NCI-H2029 treated with DMSO at 0.1 percent for 48 hours (cell line): ENCODE data around the gene CLUH.
"Not testable (repeated sequence)": the region's sequence is repeated elsewhere in the genome, so short reads cannot be mapped to it uniquely, and the experiment has no call there.

Source experiments
- DNase-seq: peaks from one replicate; lab custom pipeline; 2025; lab: John Stamatoyannopoulos, UW

The CLUH gene

DNA sequence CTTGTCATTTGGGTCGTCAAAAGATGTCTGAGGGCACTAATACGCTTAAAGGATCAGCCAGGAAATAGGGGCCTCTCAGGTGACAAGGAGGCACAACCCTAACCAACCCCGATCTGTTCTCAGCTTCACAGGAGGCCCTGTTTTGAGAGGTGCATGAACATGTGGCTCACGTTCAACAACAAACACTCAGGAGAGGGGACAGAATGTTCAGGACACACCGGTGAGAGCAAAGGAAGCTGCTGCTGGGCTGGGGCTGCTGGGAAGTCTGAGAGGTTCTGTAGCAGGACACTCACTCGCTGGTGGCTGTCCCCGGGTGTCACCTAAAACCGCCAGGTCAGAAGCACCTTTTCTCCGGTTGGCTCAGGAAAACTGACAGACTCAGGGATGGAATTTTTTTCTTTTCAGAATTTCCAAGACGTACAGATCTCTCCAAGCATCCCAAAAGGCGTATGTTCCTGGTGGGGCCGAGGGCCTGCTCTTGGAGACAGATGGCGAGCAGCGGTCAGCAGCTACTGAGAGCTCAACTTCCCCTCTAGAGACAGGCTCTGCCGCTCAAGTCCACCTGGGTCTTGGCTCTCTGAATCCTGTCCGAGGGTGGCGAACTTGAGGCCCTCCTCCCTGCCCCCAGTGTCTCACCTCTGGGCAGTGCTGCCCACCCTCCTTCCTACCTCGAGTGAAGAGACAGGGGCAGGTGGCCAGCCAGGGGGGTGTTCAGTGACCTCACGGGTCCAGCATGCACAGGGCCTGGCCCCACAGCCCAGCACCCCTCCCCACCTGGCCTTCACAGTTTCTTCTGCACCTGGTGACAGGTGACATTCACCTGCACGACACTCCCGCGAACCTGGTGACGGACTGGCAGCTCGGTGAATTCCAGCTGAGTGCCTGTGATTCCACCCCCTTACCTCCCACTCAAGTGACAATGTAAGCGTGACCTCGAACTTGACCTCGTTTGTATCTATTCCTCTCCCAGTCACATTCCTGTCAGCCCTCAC, 22.9 kb downstream of the CLUH start:
- DNase-seq, result peak; percentile 12

DNA sequence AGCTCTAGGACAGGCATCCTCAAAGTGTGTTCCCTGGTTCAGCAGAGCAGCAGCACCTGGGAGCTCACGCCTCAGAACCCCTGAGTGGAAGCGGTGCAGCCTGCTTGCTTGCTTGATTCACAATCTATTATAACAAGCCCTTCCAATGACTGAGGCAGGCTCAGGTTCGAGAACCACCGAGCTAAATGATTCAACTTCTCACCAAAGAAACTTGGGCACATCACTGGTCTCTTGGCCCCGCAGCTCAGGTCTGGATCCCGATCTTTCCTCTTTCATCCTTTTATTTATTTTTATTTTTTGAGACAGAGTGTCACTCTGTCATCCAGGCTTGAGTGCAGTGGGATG, 24.5 kb downstream of the CLUH start:
- no peak for DNase-seq

DNA sequence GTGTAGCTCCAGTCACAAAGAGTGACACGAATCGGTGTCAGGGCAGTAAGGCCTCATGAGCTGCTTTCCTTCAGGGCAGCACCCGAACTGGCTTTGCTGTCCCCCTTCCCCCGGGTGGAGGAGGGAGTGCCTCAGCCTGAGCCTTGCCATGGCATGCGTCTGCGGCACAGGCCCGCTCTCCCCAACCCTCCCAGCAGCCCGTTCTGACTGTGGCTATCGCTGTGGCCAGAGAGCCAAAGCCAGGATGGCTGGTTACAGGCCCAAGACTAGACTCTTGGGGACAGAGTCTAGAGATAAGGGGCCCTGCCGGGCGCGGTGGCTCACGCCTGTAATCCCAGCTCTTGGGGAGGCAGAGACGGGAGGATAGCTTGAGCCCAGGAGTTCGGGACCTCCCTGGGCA, 25.9 kb downstream of the CLUH start:
- DNase-seq, result no peak

DNA sequence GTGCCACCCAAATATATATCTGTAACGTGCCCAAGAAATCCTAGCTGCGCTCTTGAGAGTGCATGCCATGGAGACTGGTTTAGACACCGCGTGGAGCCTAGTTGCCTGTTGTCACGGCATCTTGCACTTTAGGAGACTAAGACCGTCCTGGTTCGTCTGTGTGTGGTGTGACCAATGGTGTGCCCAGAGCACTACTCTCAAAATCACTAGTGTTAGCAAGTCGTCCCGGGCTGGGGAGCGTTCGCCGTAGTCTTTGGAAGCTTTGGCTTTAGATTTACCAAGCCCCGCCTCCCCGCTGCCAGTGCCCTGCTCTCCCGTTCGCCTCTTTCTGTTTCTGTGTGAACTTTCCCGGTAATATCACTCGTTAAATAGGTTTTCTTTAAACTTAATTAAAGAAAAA, 27.0 kb downstream of the CLUH start:
- DNase-seq, result no peak

DNA sequence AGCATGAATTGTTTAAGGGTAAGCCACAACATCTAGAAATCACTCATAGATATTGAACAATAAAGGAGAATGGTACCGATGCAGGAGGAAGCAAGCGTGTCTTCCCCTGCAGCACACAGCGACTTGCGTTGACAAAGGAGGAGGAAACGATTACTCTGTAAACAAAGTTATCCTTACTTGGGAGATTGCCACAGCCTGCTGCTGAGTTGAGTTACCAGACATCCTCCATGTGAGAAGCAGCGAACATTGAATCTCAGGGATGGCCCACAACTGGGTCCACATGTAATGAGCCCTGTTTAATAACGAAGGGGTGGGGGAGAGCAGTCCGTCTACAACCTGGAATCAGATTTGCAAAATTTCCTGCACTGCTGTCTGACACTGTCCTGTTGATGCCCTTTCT, 27.7 kb downstream of the CLUH start:
- no peak for DNase-seq

DNA sequence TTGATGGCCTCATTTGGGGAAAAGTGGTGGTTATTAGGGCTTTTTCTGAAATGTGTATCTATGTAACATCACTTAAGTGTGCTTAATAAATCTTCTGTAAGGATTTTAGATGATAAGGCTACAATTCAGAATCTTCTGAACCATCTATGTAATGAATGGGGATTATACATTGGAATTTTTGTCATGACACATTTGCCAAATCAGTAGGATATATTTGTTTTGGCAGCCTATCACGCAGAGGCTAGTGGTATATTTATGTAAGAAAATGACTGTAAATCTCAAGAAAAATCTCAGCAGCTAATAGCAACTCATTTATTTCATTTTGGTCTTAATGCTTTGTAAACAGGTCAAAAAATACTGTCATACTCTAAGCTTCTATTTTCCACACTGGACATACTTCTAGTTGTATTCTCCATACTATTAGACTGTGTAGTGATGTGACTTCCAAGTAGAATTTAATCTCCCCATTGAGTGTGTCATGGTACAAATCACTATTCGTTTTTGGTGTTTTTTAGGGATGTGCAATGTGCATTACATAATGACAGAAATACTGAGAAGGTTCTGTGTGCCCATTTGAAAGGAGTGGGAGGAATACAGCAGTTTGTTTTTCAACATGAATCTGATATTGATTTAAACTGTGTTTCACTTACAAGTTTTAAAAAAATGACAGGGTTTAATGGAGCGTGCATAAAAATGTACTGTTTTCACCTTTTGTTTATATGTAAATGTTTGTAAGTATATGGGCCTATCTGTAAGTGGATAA, 29.2 kb downstream of the CLUH start:
- DNase-seq, result no peak

DNA sequence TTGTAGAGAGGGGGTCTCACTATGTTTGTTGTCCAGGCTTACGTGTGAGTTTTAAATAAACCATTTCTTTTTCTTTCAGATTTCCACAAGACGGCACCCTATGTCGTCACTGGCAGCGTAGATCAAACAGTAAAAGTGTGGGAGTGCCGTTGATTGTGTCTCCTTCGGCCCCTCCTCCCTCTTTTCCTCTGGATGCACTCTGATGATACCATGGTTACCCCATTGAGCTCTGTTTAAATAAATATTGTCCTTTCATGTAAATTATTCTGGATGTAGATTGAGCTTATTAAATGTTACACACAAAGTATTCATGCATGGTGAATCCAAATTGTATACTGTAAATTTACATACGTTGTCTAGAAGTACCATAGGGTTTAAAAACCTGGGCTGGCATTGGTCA, 29.9 kb downstream of the CLUH start:
- no peak for DNase-seq

DNA sequence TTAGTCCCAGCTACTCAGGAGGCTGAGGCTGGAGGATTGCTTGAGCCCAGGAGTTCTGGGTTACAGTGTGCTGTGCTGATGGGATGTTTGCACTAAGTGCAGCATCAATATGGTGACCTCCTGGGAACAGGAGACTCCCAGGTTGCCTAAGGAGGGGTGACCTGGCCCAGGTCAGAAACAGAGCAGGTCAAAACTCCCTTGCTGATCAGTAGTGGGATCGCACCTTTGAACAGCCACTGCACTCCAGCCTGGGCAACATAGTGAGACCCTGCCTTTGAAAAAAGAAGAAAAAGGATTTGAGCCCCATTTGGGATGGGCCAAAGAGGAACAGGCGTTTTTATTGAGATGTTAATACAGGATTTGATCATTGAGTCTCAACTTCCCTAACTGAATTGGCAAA, 30.6 kb downstream of the CLUH start:
- no peak for DNase-seq

DNA sequence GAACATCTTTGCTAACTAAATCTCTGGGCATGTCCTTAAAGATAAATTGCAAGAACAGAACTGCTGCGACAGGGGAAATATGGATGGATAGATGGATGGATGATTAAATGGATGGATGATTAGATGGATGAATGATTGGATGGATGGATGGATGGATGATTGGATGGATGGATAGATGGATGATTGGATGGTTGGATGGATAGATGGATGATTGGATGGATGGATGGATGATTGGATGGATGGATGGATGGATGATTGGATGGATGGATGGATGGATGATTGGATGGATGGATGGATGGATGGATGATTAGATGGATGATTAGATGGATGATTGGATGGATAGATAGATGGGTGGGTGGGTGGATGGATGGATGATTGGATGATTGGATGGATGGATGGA, 32.3 kb downstream of the CLUH start:
- not testable (repeated sequence) for DNase-seq

DNA sequence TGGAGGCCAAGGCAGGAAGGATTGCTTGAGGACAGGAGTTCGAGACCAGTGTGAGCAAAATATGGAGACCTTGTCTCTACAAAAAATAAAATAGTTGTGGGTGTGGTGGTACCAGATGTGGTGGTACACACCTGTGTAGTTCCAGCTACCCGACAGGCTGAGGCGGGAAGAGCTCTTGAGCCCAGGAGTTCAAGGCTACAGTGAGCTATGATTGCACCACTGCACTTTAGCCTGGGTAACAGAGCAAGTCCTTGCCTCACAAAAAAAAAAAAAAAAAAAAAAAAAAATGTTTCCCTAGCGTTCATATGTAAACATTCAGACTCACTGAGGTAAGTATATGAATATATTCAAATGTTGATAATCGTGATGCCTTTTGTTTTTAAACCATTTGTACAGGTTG, 39.5 kb downstream of the CLUH start:
- no peak for DNase-seq

DNA sequence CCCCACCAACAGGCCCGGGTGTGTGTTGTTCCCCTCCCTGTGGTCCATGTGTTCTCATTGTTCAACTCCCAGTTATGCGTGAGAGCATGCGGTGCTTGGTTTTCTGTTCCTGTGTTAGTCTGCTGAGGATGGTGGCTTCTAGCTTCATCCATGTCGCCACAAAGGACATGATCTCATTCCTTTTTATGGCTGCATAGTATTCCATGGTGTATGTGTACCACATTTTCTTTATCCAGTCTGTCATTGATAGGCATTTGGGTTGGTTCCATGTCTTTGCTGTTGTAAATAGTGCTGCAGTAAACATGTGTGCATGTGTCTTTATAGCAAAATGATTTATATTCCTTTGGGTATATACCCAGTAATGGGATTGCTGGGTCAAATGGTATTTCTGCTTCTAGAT, 51.2 kb downstream of the CLUH start:
- not testable (repeated sequence) for DNase-seq

DNA sequence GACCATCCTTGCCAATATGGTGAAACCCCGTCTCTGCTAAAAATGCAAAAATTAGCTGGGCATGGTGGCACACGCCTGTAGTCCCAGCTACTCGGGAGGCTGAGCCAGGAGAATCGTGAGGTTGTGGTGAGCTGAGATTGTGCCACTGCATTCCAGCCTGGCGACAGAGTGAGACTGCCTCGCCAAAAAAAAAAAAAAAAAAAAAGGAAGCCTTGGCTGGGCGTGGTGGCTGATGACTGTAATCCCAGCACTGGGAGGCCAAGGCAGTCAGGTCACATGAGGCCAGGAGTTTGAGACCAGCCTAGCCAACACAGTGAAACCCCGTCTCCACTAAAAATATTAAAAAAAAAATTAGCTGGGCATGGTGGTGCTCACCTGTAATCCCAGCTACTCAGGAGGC, 52.2 kb downstream of the CLUH start:
- DNase-seq, result not testable (repeated sequence)

DNA sequence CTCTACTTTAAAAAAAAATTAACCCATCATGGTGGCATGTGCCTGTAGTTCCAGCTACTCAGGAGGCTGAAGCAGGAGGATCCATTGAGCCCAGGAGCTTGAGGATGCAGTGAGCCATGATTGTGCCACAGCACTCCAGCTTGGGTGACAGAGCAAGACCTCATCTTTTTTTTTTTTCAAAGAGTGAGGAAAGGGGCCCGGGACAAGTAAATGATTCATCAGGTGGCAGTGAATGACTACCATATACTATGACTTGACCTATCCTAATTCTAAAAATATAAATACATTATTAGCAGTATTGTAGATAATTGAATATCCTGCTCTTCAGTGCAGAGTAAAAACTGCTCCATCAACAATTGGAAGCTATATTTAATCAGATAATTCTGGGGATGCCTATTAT, 55.3 kb downstream of the CLUH start:
- no peak for DNase-seq

DNA sequence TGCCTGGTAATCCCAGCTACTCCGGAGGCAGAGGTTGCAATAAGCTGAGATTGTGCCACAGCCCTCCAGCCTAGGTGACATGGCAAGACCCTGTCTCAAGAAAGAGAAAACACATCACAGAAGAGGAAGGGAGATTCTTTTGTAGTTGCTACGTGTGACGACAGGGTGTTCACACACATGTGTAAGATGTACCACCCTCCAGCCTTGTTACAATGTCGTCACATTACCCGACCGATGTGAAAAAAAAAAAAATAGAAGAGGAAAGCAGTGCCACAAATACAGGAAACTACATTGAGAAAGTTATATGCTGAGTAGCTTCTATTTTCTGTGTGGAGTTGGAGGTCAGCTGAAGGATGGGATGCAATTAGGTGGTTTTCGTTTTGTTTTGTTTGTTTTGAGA, 56.0 kb downstream of the CLUH start:
- DNase-seq, result no peak

DNA sequence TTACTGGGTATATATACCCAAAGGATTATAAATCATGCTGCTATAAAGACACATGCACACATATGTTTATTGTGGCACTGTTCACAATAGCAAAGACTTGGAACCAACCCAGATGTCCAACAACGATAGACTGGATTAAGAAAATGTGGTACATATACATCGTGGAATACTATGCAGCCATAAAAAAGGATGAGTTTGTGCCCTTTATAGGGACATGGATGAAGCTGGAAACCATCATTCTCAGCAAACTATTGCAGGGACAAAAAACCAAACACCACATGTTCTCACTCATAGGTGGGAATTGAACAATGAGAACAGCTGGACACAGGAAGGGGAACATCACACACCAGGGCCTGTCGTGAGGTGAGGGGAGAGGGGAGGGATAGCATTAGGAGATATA, 58.7 kb downstream of the CLUH start:
- not testable (repeated sequence) for DNase-seq

DNA sequence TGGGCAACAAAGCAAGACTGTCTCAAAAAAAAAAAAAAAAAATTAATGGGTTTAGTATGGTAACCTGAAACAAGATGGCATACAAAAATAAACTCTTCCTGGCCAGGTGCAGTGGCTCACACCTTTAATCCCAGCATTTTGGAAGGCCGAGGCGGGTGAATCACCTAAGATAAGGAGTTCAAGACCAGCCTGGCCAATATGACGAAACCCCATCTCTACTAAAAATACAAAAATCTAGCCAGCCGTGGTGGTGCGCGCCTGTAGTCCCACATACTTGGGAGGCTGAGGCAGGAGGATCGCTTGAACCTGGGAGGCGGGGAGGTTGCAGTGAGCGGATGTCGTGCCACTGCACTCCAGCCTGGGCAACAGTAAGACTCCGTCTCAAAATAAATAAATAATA, 62.4 kb downstream of the CLUH start:
- no peak for DNase-seq

DNA sequence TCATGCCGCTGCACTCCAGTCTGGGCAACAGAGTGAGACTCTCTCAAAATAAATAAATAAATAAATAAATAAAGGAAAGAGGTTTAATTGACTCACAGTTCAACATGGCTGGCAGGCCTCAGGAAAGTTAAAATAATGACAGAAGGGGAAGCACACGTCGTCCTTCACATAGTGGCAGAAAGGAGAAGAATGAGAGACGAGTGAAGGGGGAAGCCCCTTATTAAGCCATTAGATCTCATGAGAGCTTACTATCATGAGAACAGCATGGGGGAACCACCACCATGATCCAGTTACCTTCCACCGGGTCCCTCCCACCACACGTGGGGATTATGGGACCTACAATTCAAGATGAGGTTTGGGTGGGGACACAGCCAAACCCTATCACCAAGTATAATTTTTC, 63.6 kb downstream of the CLUH start:
- DNase-seq, result no peak

DNA sequence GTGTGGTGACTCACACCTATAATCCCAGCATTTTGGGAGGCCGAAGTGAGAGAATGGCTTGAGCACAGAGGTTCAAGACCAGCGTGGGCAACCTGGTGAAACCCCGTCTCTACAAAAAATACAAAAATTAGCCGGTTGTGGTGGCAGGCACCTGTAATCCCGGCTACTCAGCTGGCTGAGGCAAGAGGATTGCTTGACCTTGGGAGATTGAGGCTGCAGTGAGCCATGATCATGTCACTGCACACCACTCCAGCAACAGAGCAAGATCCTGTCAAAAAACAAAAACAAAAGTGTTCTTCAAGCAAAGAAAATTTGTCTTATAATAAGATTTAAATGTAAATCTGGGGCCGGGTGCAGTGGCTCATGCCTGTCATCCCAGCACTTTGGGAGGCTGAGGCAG, 66.6 kb downstream of the CLUH start:
- DNase-seq, result no peak
